ENCODE data around the gene ALDH3B1. TPM values are rescaled to one million over a fixed set of nuclear protein-coding genes. Genes with fewer than 3 reads are reported as not detected.

Gene ALDH3B1
- total and polyA plus RNA-seq, 2 donors (not counting 3 experiments of a cell fraction or from before 2014, with no cell fraction given) = 0.13 to 1.0 TPM

DNA sequence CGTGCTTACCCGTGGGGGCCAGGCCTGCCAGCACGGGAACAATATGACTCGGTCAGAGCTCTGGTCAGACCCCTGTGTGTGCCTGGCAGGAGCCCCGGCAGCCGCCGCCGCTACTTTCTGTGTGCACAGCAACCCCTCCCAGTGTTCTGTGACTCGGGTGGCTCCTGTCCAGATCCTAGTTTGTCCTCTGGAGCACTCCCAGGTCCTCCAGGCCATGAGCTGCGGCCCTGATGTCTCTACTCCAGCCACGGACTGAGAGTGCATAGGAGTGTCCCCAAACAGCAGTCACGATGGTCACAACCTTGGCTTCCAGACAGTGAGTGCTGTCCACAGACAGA lies 23.6 kb downstream of the ALDH3B1 start:
- Histone ChIP-seq H3K9ac (replicated peaks; ENCODE audit: extremely low read depth, insufficient read depth, low read length) (no peak overlapping the region), H3K4me2 (ENCODE audit: insufficient read depth, low read length) (no peak overlapping the region), H3K79me2 (ENCODE audit: control insufficient read depth, insufficient read depth, low read length) (peaks cover 18% of the 10 kb centered on the region), H3K4me3 (replicated peaks in 1 of 3; ENCODE audit: insufficient read depth in 1 of 3, low read depth in 1 of 3, low read length in 3 of 3) (no peak overlapping the region), H3K27ac (ENCODE audit: insufficient read depth, low read depth, low read length) (no peak overlapping the region), H3K9me1 (replicated peaks; ENCODE audit: control insufficient read depth, extremely low read depth, insufficient read depth, low read length) (no peaks in the 10 kb centered on the region), H3K27me3 (ENCODE audit: control insufficient read depth in 2 of 2, insufficient read depth in 2 of 2, low read length in 2 of 2) (no peaks in the 10 kb centered on the region), H4K20me1 (replicated peaks; ENCODE audit: control insufficient read depth, extremely low read depth, insufficient read depth, low read length) (no peaks in the 10 kb centered on the region), H3K36me3 (ENCODE audit: control insufficient read depth in 2 of 2, extremely low read depth in 1 of 2, insufficient read depth in 2 of 2, low read length in 2 of 2) (peaks cover 0 to 19% of the 10 kb centered on the region in 2 experiments), H2AFZ (ENCODE audit: low read depth, low read length) (no peak overlapping the region), H3K9me3 (replicated peaks; ENCODE audit: control insufficient read depth, insufficient read depth, low read length) (no peaks in the 10 kb centered on the region), H3K4me1 (ENCODE audit: control insufficient read depth, extremely low read depth, insufficient read depth, low read length) (peaks cover 23% of the 10 kb centered on the region)
- CTCF ChIA-PET = no interaction called here
- DNase-seq (ENCODE audit: low read depth, low spot score) (no peak), FAIRE-seq (no peak)
- intact Hi-C loops (cut with micrococcal nuclease) = no loop called here
- POLR2A ChIA-PET = no interaction called here
- TF ChIP-seq, protein P1, sequence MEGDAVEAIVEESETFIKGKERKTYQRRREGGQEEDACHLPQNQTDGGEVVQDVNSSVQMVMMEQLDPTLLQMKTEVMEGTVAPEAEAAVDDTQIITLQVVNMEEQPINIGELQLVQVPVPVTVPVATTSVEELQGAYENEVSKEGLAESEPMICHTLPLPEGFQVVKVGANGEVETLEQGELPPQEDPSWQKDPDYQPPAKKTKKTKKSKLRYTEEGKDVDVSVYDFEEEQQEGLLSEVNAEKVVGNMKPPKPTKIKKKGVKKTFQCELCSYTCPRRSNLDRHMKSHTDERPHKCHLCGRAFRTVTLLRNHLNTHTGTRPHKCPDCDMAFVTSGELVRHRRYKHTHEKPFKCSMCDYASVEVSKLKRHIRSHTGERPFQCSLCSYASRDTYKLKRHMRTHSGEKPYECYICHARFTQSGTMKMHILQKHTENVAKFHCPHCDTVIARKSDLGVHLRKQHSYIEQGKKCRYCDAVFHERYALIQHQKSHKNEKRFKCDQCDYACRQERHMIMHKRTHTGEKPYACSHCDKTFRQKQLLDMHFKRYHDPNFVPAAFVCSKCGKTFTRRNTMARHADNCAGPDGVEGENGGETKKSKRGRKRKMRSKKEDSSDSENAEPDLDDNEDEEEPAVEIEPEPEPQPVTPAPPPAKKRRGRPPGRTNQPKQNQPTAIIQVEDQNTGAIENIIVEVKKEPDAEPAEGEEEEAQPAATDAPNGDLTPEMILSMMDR (IDR thresholded peaks at IDR 0.05; ENCODE audit: extremely low read depth in 1 of 2, insufficient read depth in 1 of 2, low read depth in 1 of 2, low read length in 2 of 2) = no peak
- TF ChIP-seq POLR2A (IDR thresholded peaks at IDR 0.05; ENCODE audit: low read depth, low read length) (no peak), GATA2 (IDR thresholded peaks at IDR 0.05; ENCODE audit: insufficient read depth, insufficient read length, low read depth, low read length) (no peak)
- dilution Hi-C loops (cut with MboI; ENCODE audit: extremely low pct_ligation_motif_present, low sequenced_read_pairs) = no loop called here
- BruUV-seq (replicated peaks) = no TSS peak

GRCh38 chr11:68035266-68035876 lies 25.2 kb downstream of the ALDH3B1 start:
- H4K20me1 ChIP-seq (replicated peaks; ENCODE audit: control insufficient read depth, extremely low read depth, insufficient read depth, low read length) = no peaks in the 10 kb centered on the region
- H3K27ac ChIP-seq (ENCODE audit: insufficient read depth, low read depth, low read length) = no peak overlapping the region
- no peak overlapping the region for H3K4me3 ChIP-seq (replicated peaks in 1 of 3; ENCODE audit: insufficient read depth in 1 of 3, low read depth in 1 of 3, low read length in 3 of 3)
- H3K9me1 ChIP-seq (replicated peaks; ENCODE audit: control insufficient read depth, extremely low read depth, insufficient read depth, low read length) = no peaks in the 10 kb centered on the region
- no peaks in the 10 kb centered on the region for H3K9me3 ChIP-seq (replicated peaks; ENCODE audit: control insufficient read depth, insufficient read depth, low read length)
- H3K4me2 ChIP-seq (ENCODE audit: insufficient read depth, low read length) = no peak overlapping the region
- peaks cover 28% of the 10 kb centered on the region for H3K79me2 ChIP-seq (ENCODE audit: control insufficient read depth, insufficient read depth, low read length)
- no TSS peak for BruUV-seq (replicated peaks)
- ChIA-PET CTCF (no interaction called here), POLR2A (no interaction called here)
- FAIRE-seq = no peak
- dilution Hi-C loops (cut with MboI; ENCODE audit: extremely low pct_ligation_motif_present, low sequenced_read_pairs) (no loop called here), intact Hi-C loops (cut with micrococcal nuclease) (loop anchor here (5.0 kb wide), 1 partner anchor 172 kb away; no protein-coding TSS in a partner anchor)
- DNase-seq (ENCODE audit: low read depth, low spot score) = no peak
- no peaks in the 10 kb centered on the region for H3K27me3 ChIP-seq (ENCODE audit: control insufficient read depth in 2 of 2, insufficient read depth in 2 of 2, low read length in 2 of 2)
- peaks cover 0 to 19% of the 10 kb centered on the region in 2 experiments for H3K36me3 ChIP-seq (ENCODE audit: control insufficient read depth in 2 of 2, extremely low read depth in 1 of 2, insufficient read depth in 2 of 2, low read length in 2 of 2)
- TF ChIP-seq, protein P1 (IDR thresholded peaks at IDR 0.05; ENCODE audit: extremely low read depth in 1 of 2, insufficient read depth in 1 of 2, low read depth in 1 of 2, low read length in 2 of 2) = no peak
- TF ChIP-seq EZH2 (IDR thresholded peaks at IDR 0.05; ENCODE audit: borderline replicate concordance, low read depth, low read length, severe bottlenecking) = no peak
- TF ChIP-seq JUN (IDR thresholded peaks at IDR 0.05; ENCODE audit: borderline replicate concordance, insufficient read depth, insufficient read length, low read depth) = no peak
- TF ChIP-seq, protein P2, sequence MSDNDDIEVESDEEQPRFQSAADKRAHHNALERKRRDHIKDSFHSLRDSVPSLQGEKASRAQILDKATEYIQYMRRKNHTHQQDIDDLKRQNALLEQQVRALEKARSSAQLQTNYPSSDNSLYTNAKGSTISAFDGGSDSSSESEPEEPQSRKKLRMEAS (IDR thresholded peaks at IDR 0.05; ENCODE audit: insufficient read depth, insufficient read length) = no peak
- H3K4me1 ChIP-seq (ENCODE audit: control insufficient read depth, extremely low read depth, insufficient read depth, low read length) = peaks cover 25% of the 10 kb centered on the region
- no peak overlapping the region for H2AFZ ChIP-seq (ENCODE audit: low read depth, low read length)
- no peak overlapping the region for H3K9ac ChIP-seq (replicated peaks; ENCODE audit: extremely low read depth, insufficient read depth, low read length)

Data from endothelial cell of umbilical vein (primary cell).